ENCODE results near the gene STAB1. TPM values are rescaled to one million over a fixed set of nuclear protein-coding genes. Genes with fewer than 3 reads are reported as not detected.
A peak's percentile ranks its signal among the peaks of the same experiment; 100 is the strongest.

Gene STAB1
- total RNA-seq, 1 donor from 2014 or later: 0.16 TPM

GRCh38 chr3:52483577-52484381 lies 11.4 kb upstream of the STAB1 start:
- Mint-ChIP-seq H3K4me1 (ENCODE audit: low read depth) (no peaks in the 10 kb centered on the region), H3K27ac (no peak overlapping the region), H3K9me3 (no peaks in the 10 kb centered on the region), H3K36me3 (ENCODE audit: low read depth) (peaks cover 17% of the 10 kb centered on the region), H3K27me3 (ENCODE audit: insufficient read depth) (no peaks in the 10 kb centered on the region), H3K4me3 (no peak overlapping the region)
- intact Hi-C loops (cut with micrococcal nuclease): no loop called here
- DNase-seq (ENCODE audit: low spot score): no peak

- Mint-ChIP-seq H3K9me3 (no peaks in the 10 kb centered on the region), H3K4me3 (no peak overlapping the region), H3K4me1 (ENCODE audit: low read depth) (no peaks in the 10 kb centered on the region), H3K27ac (peak overlapping the region; percentile 44), H3K27me3 (ENCODE audit: insufficient read depth) (no peaks in the 10 kb centered on the region), H3K36me3 (ENCODE audit: low read depth) (peaks cover 16% of the 10 kb centered on the region)
- DNase-seq (ENCODE audit: low spot score): no peak
- intact Hi-C loops (cut with micrococcal nuclease): no loop called here
Observed at GRCh38 chr3:52484680-52485461, 10.3 kb upstream of the STAB1 start.

- intact Hi-C loops (cut with micrococcal nuclease): no loop called here
- H3K27me3 Mint-ChIP-seq (ENCODE audit: insufficient read depth): no peaks in the 10 kb centered on the region
- H3K9me3 Mint-ChIP-seq: no peaks in the 10 kb centered on the region
- H3K27ac Mint-ChIP-seq: no peak overlapping the region
- no peak for DNase-seq (ENCODE audit: low spot score)
- no peak overlapping the region for H3K4me3 Mint-ChIP-seq
- peaks cover 8% of the 10 kb centered on the region for H3K36me3 Mint-ChIP-seq (ENCODE audit: low read depth)
- no peaks in the 10 kb centered on the region for H3K4me1 Mint-ChIP-seq (ENCODE audit: low read depth)
Observed at GRCh38 chr3:52487050-52487787, 7.9 kb upstream of the STAB1 start.

- Mint-ChIP-seq H3K27me3 (ENCODE audit: insufficient read depth) (no peaks in the 10 kb centered on the region), H3K4me1 (ENCODE audit: low read depth) (no peaks in the 10 kb centered on the region), H3K36me3 (ENCODE audit: low read depth) (peaks cover 7% of the 10 kb centered on the region)
Observed at GRCh38 chr3:52487788-52488691, 7.1 kb upstream of the STAB1 start.

GRCh38 chr3:52488746-52489145 lies 6.4 kb upstream of the STAB1 start:
- no peaks in the 10 kb centered on the region for H3K27me3 Mint-ChIP-seq (ENCODE audit: insufficient read depth)
- no peaks in the 10 kb centered on the region for H3K9me3 Mint-ChIP-seq
- H3K27ac Mint-ChIP-seq: no peak overlapping the region
- H3K36me3 Mint-ChIP-seq (ENCODE audit: low read depth): peaks cover 7% of the 10 kb centered on the region
- intact Hi-C loops (cut with micrococcal nuclease): no loop called here
- H3K4me1 Mint-ChIP-seq (ENCODE audit: low read depth): no peaks in the 10 kb centered on the region
- no peak for DNase-seq (ENCODE audit: low spot score)
- no peak overlapping the region for H3K4me3 Mint-ChIP-seq

More at GRCh38 chr3:52487788-52488691, 7.1 kb upstream of the STAB1 start:
- no peak for DNase-seq (ENCODE audit: low spot score)
- Mint-ChIP-seq H3K9me3 (no peaks in the 10 kb centered on the region), H3K4me3 (no peak overlapping the region), H3K27ac (no peak overlapping the region)
- intact Hi-C loops (cut with micrococcal nuclease): no loop called here

- Mint-ChIP-seq H3K27me3 (ENCODE audit: insufficient read depth) (no peaks in the 10 kb centered on the region), H3K4me3 (no peak overlapping the region), H3K9me3 (no peaks in the 10 kb centered on the region), H3K36me3 (ENCODE audit: low read depth) (peaks cover 7% of the 10 kb centered on the region), H3K4me1 (ENCODE audit: low read depth) (no peaks in the 10 kb centered on the region), H3K27ac (no peak overlapping the region)
- intact Hi-C loops (cut with micrococcal nuclease): no loop called here
- DNase-seq (ENCODE audit: low spot score): no peak
Observed at GRCh38 chr3:52489453-52489852, 5.7 kb upstream of the STAB1 start.

- no peak overlapping the region for H3K27ac Mint-ChIP-seq
- H3K4me3 Mint-ChIP-seq: no peak overlapping the region
- no peak for DNase-seq (ENCODE audit: low spot score)
- H3K36me3 Mint-ChIP-seq (ENCODE audit: low read depth): peaks cover 7% of the 10 kb centered on the region
- intact Hi-C loops (cut with micrococcal nuclease): no loop called here
- no peaks in the 10 kb centered on the region for H3K4me1 Mint-ChIP-seq (ENCODE audit: low read depth)
- H3K9me3 Mint-ChIP-seq: no peaks in the 10 kb centered on the region
- no peaks in the 10 kb centered on the region for H3K27me3 Mint-ChIP-seq (ENCODE audit: insufficient read depth)
Observed at GRCh38 chr3:52490035-52490938, 4.9 kb upstream of the STAB1 start.

GRCh38 chr3:52490939-52491526 lies 4.1 kb upstream of the STAB1 start:
- no peak overlapping the region for H3K4me3 Mint-ChIP-seq
- no peak overlapping the region for H3K27ac Mint-ChIP-seq
- no peak for DNase-seq (ENCODE audit: low spot score)
- H3K27me3 Mint-ChIP-seq (ENCODE audit: insufficient read depth): no peaks in the 10 kb centered on the region
- intact Hi-C loops (cut with micrococcal nuclease): no loop called here
- peaks cover 7% of the 10 kb centered on the region for H3K36me3 Mint-ChIP-seq (ENCODE audit: low read depth)
- no peaks in the 10 kb centered on the region for H3K9me3 Mint-ChIP-seq
- no peaks in the 10 kb centered on the region for H3K4me1 Mint-ChIP-seq (ENCODE audit: low read depth)

- H3K27ac Mint-ChIP-seq: no peak overlapping the region
- H3K4me1 Mint-ChIP-seq (ENCODE audit: low read depth): no peaks in the 10 kb centered on the region
- H3K9me3 Mint-ChIP-seq: no peaks in the 10 kb centered on the region
- no peak for DNase-seq (ENCODE audit: low spot score)
- no peak overlapping the region for H3K4me3 Mint-ChIP-seq
- no peaks in the 10 kb centered on the region for H3K27me3 Mint-ChIP-seq (ENCODE audit: insufficient read depth)
- H3K36me3 Mint-ChIP-seq (ENCODE audit: low read depth): peaks cover 7% of the 10 kb centered on the region
- intact Hi-C loops (cut with micrococcal nuclease): no loop called here
Observed at GRCh38 chr3:52492059-52492458, 3.1 kb upstream of the STAB1 start.

GRCh38 chr3:52493232-52494017 lies 1.7 kb upstream of the STAB1 start:
- H3K9me3 Mint-ChIP-seq: no peaks in the 10 kb centered on the region
- H3K4me1 Mint-ChIP-seq (ENCODE audit: low read depth): no peaks in the 10 kb centered on the region
- no peak overlapping the region for H3K27ac Mint-ChIP-seq
- no peak for DNase-seq (ENCODE audit: low spot score)
- H3K36me3 Mint-ChIP-seq (ENCODE audit: low read depth): peaks cover 4% of the 10 kb centered on the region
- no peak overlapping the region for H3K4me3 Mint-ChIP-seq
- intact Hi-C loops (cut with micrococcal nuclease): no loop called here
- no peaks in the 10 kb centered on the region for H3K27me3 Mint-ChIP-seq (ENCODE audit: insufficient read depth)

GRCh38 chr3:52494445-52494844 lies 693 bp upstream of the STAB1 start:
- H3K27me3 Mint-ChIP-seq (ENCODE audit: insufficient read depth): no peaks in the 10 kb centered on the region
- DNase-seq (ENCODE audit: low spot score): no peak
- no peak overlapping the region for H3K4me3 Mint-ChIP-seq
- H3K36me3 Mint-ChIP-seq (ENCODE audit: low read depth): peaks cover 4% of the 10 kb centered on the region
- intact Hi-C loops (cut with micrococcal nuclease): no loop called here
- no peaks in the 10 kb centered on the region for H3K9me3 Mint-ChIP-seq
- H3K27ac Mint-ChIP-seq: no peak overlapping the region
- H3K4me1 Mint-ChIP-seq (ENCODE audit: low read depth): no peaks in the 10 kb centered on the region

Measured in activated T-helper 1 cell treated with anti-CD3 and anti-CD28 coated beads, Interleukin-12 subunit alpha, Interleukin-12 subunit beta, Interleukin-2, Interleukin-4 antibody, amounts not matched to agents 30 ng/mL and 10 ng/mL and 1 ng/mL, durations not matched to agents 14 hours and 24 hours and 36 hours (primary cell).